HCT116 (cell line): ENCODE results near the gene MACROD1. TPM values are rescaled to one million over a fixed set of nuclear protein-coding genes. Genes with fewer than 3 reads are reported as not detected.

Experiments
- ATAC-seq: fragments of 200-7000 bp; cut with Tn5 transposase; 2 replicates; pipeline ENCODE4 v1.9.1; 2020; ENCODE audit warnings: mild to moderate bottlenecking, moderate library complexity
- BruUV-seq: library from RNA; stranded (reverse); fragments of 400-500 nt; replicated peaks from 2 replicates; lab custom pipeline; 2021; lab: Mats Ljungman, UMichigan
- CTCF ChIA-PET: fragments of 300-600 bp; sonication (Branson Sonifier 250); formaldehyde crosslinking; loops from one replicate; lab custom pipeline; 2021; ENCODE audit warnings: antibody characterized with exemption; lab: Charles Lee
- POLR2A ChIA-PET: fragments of 300-600, 350-600 bp; sonication (Branson Sonifier 250); formaldehyde crosslinking; loops from one replicate; lab custom pipeline; 2021; ENCODE audit warnings: antibody characterized with exemption; lab: Charles Lee
- RAD21 ChIA-PET, 2 experiments: fragments of 300-600 bp; sonication (Branson Sonifier 250); formaldehyde crosslinking; loops; one replicate each; lab custom pipeline; 2023; ENCODE audit warnings: low total read pairs in 2 of 2; ENCODE audit not compliant: uncharacterized antibody in 2 of 2, unreplicated experiment in 2 of 2, low non-redundant PET in 1 of 2; lab: Charles Lee
- DNase-seq: peaks from one replicate; pipeline ENCODE4 v3.0.0-alpha.2; 2010; ENCODE audit warnings: low read depth, low spot score
- H2AFZ ChIP-seq: fragments of 200-600 bp; shearing (Covaris generic), sonication (generic); 2 replicates; pipeline ENCODE4 v1.6.1; 2017; ENCODE audit warnings: low read depth, mixed run types, mixed read lengths, antibody characterized with exemption, low read length; ENCODE audit not compliant: poor library complexity, severe bottlenecking
- H3K27ac ChIP-seq: 2 replicates; pipeline ENCODE4 v1.5.1; 2012; ENCODE audit warnings: low read depth, low read length
- H3K27me3 ChIP-seq: fragments of 200-600 bp; sonication (generic); 2 replicates; pipeline ENCODE4 v1.6.1; 2016; ENCODE audit warnings: mixed run types, low read length, mixed read lengths; ENCODE audit not compliant: insufficient read depth
- H3K36me3 ChIP-seq, 2 experiments: fragments of 200-500 bp in 1 of 2; fragments of 200-600 bp in 1 of 2; sonication (Bioruptor generic) in 1 of 2; sonication (generic) in 1 of 2; 2 replicates each; pipeline versions ENCODE4 v1.5.1 to v1.6.1; 2014 to 2016; ENCODE audit warnings: low read length in 2 of 2, inconsistent platforms in 1 of 2, mixed read lengths in 1 of 2, mixed run types in 1 of 2; ENCODE audit not compliant: insufficient read depth in 2 of 2, control insufficient read depth in 1 of 2
- H3K4me1 ChIP-seq, 2 experiments: fragments of 200-600 bp in 1 of 2; sonication (generic) in 1 of 2; 2 replicates each; pipeline versions ENCODE4 v1.5.1 to v1.6.1; 2012 to 2017; ENCODE audit warnings: low read length in 2 of 2, inconsistent platforms in 1 of 2, mild to moderate bottlenecking in 1 of 2, mixed read lengths in 1 of 2, mixed run types in 1 of 2, moderate library complexity in 1 of 2; ENCODE audit not compliant: insufficient read depth in 2 of 2, control insufficient read depth in 1 of 2
- H3K4me2 ChIP-seq: fragments of 200-600 bp; sonication (generic); 2 replicates; pipeline ENCODE4 v1.6.1; 2017; ENCODE audit warnings: mixed run types, low read length, mixed read lengths
- H3K4me3 ChIP-seq, 2 experiments: fragments of 200-600 bp in 1 of 2; sonication (generic) in 1 of 2; replicated peaks in 1 of 2; 2 replicates each; pipeline ENCODE4 v1.5.1; 2011 to 2016; ENCODE audit warnings: low read length in 2 of 2, control low read depth in 1 of 2, low read depth in 1 of 2, mild to moderate bottlenecking in 1 of 2, mixed read lengths in 1 of 2, mixed run types in 1 of 2
- H3K79me2 ChIP-seq: fragments of 200-600 bp; sonication (generic); 2 replicates; pipeline ENCODE4 v1.6.1; 2017; ENCODE audit warnings: mild to moderate bottlenecking, mixed run types, low read length, moderate library complexity, mixed read lengths; ENCODE audit not compliant: insufficient read depth
- H3K9ac ChIP-seq: fragments of 200-600 bp; sonication (generic); 2 replicates; pipeline ENCODE4 v1.6.1; 2016; ENCODE audit warnings: low read length, mixed read lengths
- H3K9me2 ChIP-seq: fragments of 200-600 bp; sonication (generic), shearing (Covaris generic); 2 replicates; pipeline ENCODE4 v1.6.1; 2017; ENCODE audit warnings: mixed run types, mild to moderate bottlenecking, moderate library complexity; ENCODE audit not compliant: insufficient read depth
- H3K9me3 ChIP-seq, 2 experiments: fragments of 200-500 bp in 1 of 2; fragments of 200-600 bp in 1 of 2; sonication (Bioruptor generic) in 1 of 2; sonication (generic) in 1 of 2; 2 replicates each; pipeline ENCODE4 v1.6.1; 2014 to 2017; ENCODE audit warnings: low read length in 2 of 2, mixed read lengths in 2 of 2, inconsistent platforms in 1 of 2, low read depth in 1 of 2, mild to moderate bottlenecking in 1 of 2, mixed run types in 1 of 2, moderate library complexity in 1 of 2; ENCODE audit not compliant: control insufficient read depth in 1 of 2, insufficient read depth in 1 of 2
- H4K20me1 ChIP-seq: fragments of 200-600 bp; sonication (generic), shearing (Covaris generic); 2 replicates; pipeline ENCODE4 v1.6.1; 2017; ENCODE audit warnings: mixed run types, mild to moderate bottlenecking, moderate library complexity; ENCODE audit not compliant: insufficient read depth
- CBX3 ChIP-seq: IDR thresholded peaks from 2 replicates; pipeline ENCODE4 v1.6.1; 2012; ENCODE audit warnings: low read depth
- CEBPB ChIP-seq: IDR thresholded peaks from 2 replicates; pipeline ENCODE4 v1.6.1; 2012; ENCODE audit warnings: low read depth
- CTCF ChIP-seq, 3 experiments: fragments of 200-600 bp in 1 of 3; sonication (generic) in 1 of 3; IDR thresholded peaks in 2 of 3; conservative IDR thresholded peaks in 1 of 3; 2 replicates each; pipeline ENCODE4 v1.5.1; 2012 to 2017; ENCODE audit warnings: low read depth in 2 of 3, low read length in 2 of 3, antibody characterized with exemption in 1 of 3, borderline replicate concordance in 1 of 3, control low read depth in 1 of 3, mild to moderate bottlenecking in 1 of 3, mixed read lengths in 1 of 3, mixed run types in 1 of 3, moderate library complexity in 1 of 3; ENCODE audit not compliant: insufficient read depth in 1 of 3
- EGR1 ChIP-seq: IDR thresholded peaks from 2 replicates; pipeline ENCODE4 v1.6.1; 2012; ENCODE audit warnings: low read depth
- ELF1 ChIP-seq: IDR thresholded peaks from 2 replicates; pipeline ENCODE4 v1.6.1; 2012; ENCODE audit warnings: low read depth, borderline replicate concordance
- EZH2phosphoT487 ChIP-seq: fragments of 200-600 bp; IDR thresholded peaks from 2 replicates; pipeline ENCODE4 v1.6.1; 2018; ENCODE audit warnings: antibody characterized with exemption, borderline replicate concordance
- MAX ChIP-seq: IDR thresholded peaks from 2 replicates; pipeline ENCODE4 v1.6.1; 2012
- POLR2A ChIP-seq: IDR thresholded peaks from 2 replicates; pipeline ENCODE4 v1.7.0; 2011; ENCODE audit warnings: borderline replicate concordance; ENCODE audit not compliant: insufficient read depth, insufficient read length; ENCODE audit errors: extremely low read depth
- RAD21 ChIP-seq: IDR thresholded peaks from 2 replicates; pipeline ENCODE4 v1.6.1; 2012; ENCODE audit warnings: low read depth, mild to moderate bottlenecking
- ZNF274 ChIP-seq: fragments of 200-500 bp; sonication (Bioruptor generic); IDR thresholded peaks from 2 replicates; pipeline ENCODE4 v1.6.1; 2014; ENCODE audit warnings: mild to moderate bottlenecking, low read depth, low read length, inconsistent platforms
- intact Hi-C: fragments of 100-400 bp; cut with micrococcal nuclease; formaldehyde crosslinking; loops from 2 replicates; pipeline ENCODE4 v1.10.0; 2022
- total RNA-seq: library from RNA; stranded (reverse); gene quantifications from one replicate; pipeline ENCODE4 v1.2.1, GENCODE V29; 2021; ENCODE audit not compliant: unreplicated experiment

Gene MACROD1
- total RNA-seq, 1 experiment from 2014 or later: 61.1 TPM

GRCh38 chr11:64097468-64098317 is 68.2 kb downstream of the MACROD1 start:
- H3K9me3 ChIP-seq: no peaks in the 10 kb centered on the region
- no peaks in the 10 kb centered on the region for H3K27me3 ChIP-seq
- no peaks in the 10 kb centered on the region for H3K36me3 ChIP-seq
- no peaks in the 10 kb centered on the region for H3K79me2 ChIP-seq
- ATAC-seq: no peak
- no peak overlapping the region for H3K9ac ChIP-seq
- no peak overlapping the region for H2AFZ ChIP-seq
- H4K20me1 ChIP-seq: no peaks in the 10 kb centered on the region; the same call in 1 of the 2 replicates
- no peaks in the 10 kb centered on the region for H3K9me2 ChIP-seq
- no TSS peak for BruUV-seq
- no peak overlapping the region for H3K4me3 ChIP-seq
- H3K4me2 ChIP-seq: no peak overlapping the region
- no peak for TF ChIP-seq POLR2A
- no peak for TF ChIP-seq CBX3
- TF ChIP-seq EGR1: no peak
- ChIA-PET RAD21 (no interaction called here), POLR2A (no interaction called here), CTCF (no interaction called here)
- intact Hi-C loops: no loop called here
- peaks cover 21 to 26% of the 10 kb centered on the region in 2 experiments for H3K4me1 ChIP-seq
- H3K27ac ChIP-seq: no peak overlapping the region
- DNase-seq: no peak

GRCh38 chr11:64096835-64097234 is 69.1 kb downstream of the MACROD1 start:
- Histone ChIP-seq H3K9me2 (no peaks in the 10 kb centered on the region), H3K36me3 (no peaks in the 10 kb centered on the region), H3K27me3 (no peaks in the 10 kb centered on the region), H3K4me3 (no peak overlapping the region), H2AFZ (no peak overlapping the region), H3K79me2 (no peaks in the 10 kb centered on the region), H3K9me3 (no peaks in the 10 kb centered on the region), H3K27ac (no peak overlapping the region), H3K9ac (no peak overlapping the region), H3K4me2 (no peak overlapping the region), H3K4me1 (peaks cover 21 to 26% of the 10 kb centered on the region in 2 experiments), H4K20me1 (no peaks in the 10 kb centered on the region; the same call in 1 of the 2 replicates)
- ChIA-PET CTCF (no interaction called here), RAD21 (no interaction called here), POLR2A (no interaction called here)
- intact Hi-C loops: no loop called here
- no peak for DNase-seq
- BruUV-seq: no TSS peak
- no peak for ATAC-seq
- TF ChIP-seq MAX: no peak
- TF ChIP-seq ZNF274: no peak
- no peak for TF ChIP-seq EZH2phosphoT487
- no peak for TF ChIP-seq RAD21
- no peak for TF ChIP-seq CTCF (IDR thresholded peaks at IDR 0.05 in 2 of 3, conservative IDR thresholded peaks at IDR 0.05 in 1 of 3; ENCODE audit: borderline replicate concordance in 1 of 3, insufficient read depth in 1 of 3, low read depth in 2 of 3, low read length in 2 of 3)
- no peak for TF ChIP-seq CEBPB
- no peak for TF ChIP-seq POLR2A
- no peak for TF ChIP-seq ELF1
